GM12878 (cell line): ENCODE data around the gene DUSP22. TPM values are rescaled to one million over a fixed set of nuclear protein-coding genes. Genes with fewer than 3 reads are reported as not detected.

Experiments
- BHLHE40 ChIP-seq, 2 experiments: fragments of 450-650 bp in 1 of 2; IDR thresholded peaks; 2 replicates each; pipeline ENCODE4 v1.6.1; 2011 to 2017; ENCODE audit warnings: low read depth in 2 of 2, borderline replicate concordance in 1 of 2, improper control_type of control experiment in 1 of 2, low read length in 1 of 2, mild to moderate bottlenecking in 1 of 2
- BMI1 ChIP-seq: fragments of 450-650 bp; IDR thresholded peaks from 2 replicates; pipeline ENCODE4 v1.6.1; 2016; ENCODE audit warnings: mild to moderate bottlenecking, moderate library complexity, borderline replicate concordance
- CBFB ChIP-seq: IDR thresholded peaks from 2 replicates; pipeline ENCODE4 v1.6.1; 2016; ENCODE audit warnings: antibody characterized with exemption, low read depth
- CEBPB ChIP-seq, 2 experiments: fragments of 150-350 bp in 1 of 2; IDR thresholded peaks; 2 replicates each; pipeline ENCODE4 v1.6.1; 2012 to 2014; ENCODE audit warnings: low read depth in 2 of 2, low read length in 2 of 2, borderline replicate concordance in 1 of 2, inconsistent platforms in 1 of 2
- CEBPZ ChIP-seq: fragments of 150-350 bp; IDR thresholded peaks from 2 replicates; pipeline ENCODE4 v1.6.1; 2016; ENCODE audit warnings: low read depth, low read length
- CHD1 ChIP-seq: IDR thresholded peaks from 2 replicates; pipeline ENCODE4 v1.6.1; 2012; ENCODE audit warnings: low read depth, low read length, improper control_type of control experiment
- CTCF ChIP-seq, 3 experiments: IDR thresholded peaks in 2 of 3; conservative IDR thresholded peaks in 1 of 3; 2 replicates each; pipeline ENCODE4 v1.5.1; 2011; ENCODE audit warnings: low read depth in 3 of 3, low read length in 3 of 3, mild to moderate bottlenecking in 3 of 3, control low read depth in 2 of 3, moderate library complexity in 2 of 3, inconsistent platforms in 1 of 3, mixed read lengths in 1 of 3; ENCODE audit not compliant: control insufficient read depth in 2 of 3, insufficient read depth in 1 of 3; ENCODE audit errors: extremely low read depth in 1 of 3
- ELK1 ChIP-seq: IDR thresholded peaks from 2 replicates; pipeline ENCODE4 v1.6.1; 2012; ENCODE audit warnings: low read depth, low read length, improper control_type of control experiment
- FOXM1 ChIP-seq: IDR thresholded peaks from 2 replicates; pipeline ENCODE4 v1.6.1; 2012; ENCODE audit warnings: low read depth, mild to moderate bottlenecking, inconsistent platforms, low read length, moderate library complexity
- HDAC2 ChIP-seq: fragments of 200-600 bp; sonication (generic); IDR thresholded peaks from 2 replicates; pipeline ENCODE4 v1.6.1; 2017
- HSF1 ChIP-seq: fragments of 150-350 bp; IDR thresholded peaks from 2 replicates; pipeline ENCODE4 v1.6.1; 2014; ENCODE audit warnings: mild to moderate bottlenecking, low read depth, low read length
- IKZF2 ChIP-seq, 2 experiments: fragments of 450-650 bp; IDR thresholded peaks; 2 replicates each; pipeline ENCODE4 v1.6.1; 2017; ENCODE audit warnings: mild to moderate bottlenecking in 2 of 2, moderate library complexity in 2 of 2
- MEF2A ChIP-seq: IDR thresholded peaks from 2 replicates; pipeline ENCODE4 v1.6.1; 2011; ENCODE audit warnings: low read depth, mild to moderate bottlenecking, low read length, moderate library complexity; ENCODE audit not compliant: insufficient read depth
- MEF2B ChIP-seq: fragments of 450-650 bp; IDR thresholded peaks from 2 replicates; pipeline ENCODE4 v1.6.1; 2018; ENCODE audit warnings: mild to moderate bottlenecking, moderate library complexity; ENCODE audit not compliant: partially characterized antibody, poor library complexity, severe bottlenecking
- NBN ChIP-seq: fragments of 450-650 bp; IDR thresholded peaks from 2 replicates; pipeline ENCODE4 v1.6.1; 2016
- NR2F1 ChIP-seq: fragments of 450-650 bp; conservative IDR thresholded peaks from 2 replicates; pipeline ENCODE4 v1.6.1; 2017; ENCODE audit warnings: mild to moderate bottlenecking
- RAD21 ChIP-seq: IDR thresholded peaks from 2 replicates; pipeline ENCODE4 v1.6.1; 2011; ENCODE audit warnings: mild to moderate bottlenecking, low read depth, low read length, moderate library complexity; ENCODE audit not compliant: insufficient read depth
- RFX5 ChIP-seq: IDR thresholded peaks from 2 replicates; pipeline ENCODE4 v1.6.1; 2011; ENCODE audit warnings: low read depth, low read length, improper control_type of control experiment
- SIX5 ChIP-seq: IDR thresholded peaks from 2 replicates; pipeline ENCODE4 v1.6.1; 2011; ENCODE audit warnings: mild to moderate bottlenecking, low read depth, low read length, moderate library complexity; ENCODE audit not compliant: severe bottlenecking
- SMAD5 ChIP-seq: IDR thresholded peaks from 2 replicates; pipeline ENCODE4 v1.6.1; 2016; ENCODE audit warnings: antibody characterized with exemption, low read depth
- TBL1XR1 ChIP-seq: IDR thresholded peaks from 2 replicates; pipeline ENCODE4 v1.6.1; 2012; ENCODE audit warnings: low read depth, low read length, improper control_type of control experiment
- TCF12 ChIP-seq: IDR thresholded peaks from 2 replicates; pipeline ENCODE4 v1.6.1; 2011; ENCODE audit warnings: low read depth, mild to moderate bottlenecking, low read length
- YBX1 ChIP-seq: fragments of 450-650 bp; IDR thresholded peaks from 2 replicates; pipeline ENCODE4 v1.6.1; 2016; ENCODE audit warnings: antibody characterized with exemption
- ZBED1 ChIP-seq: IDR thresholded peaks from 2 replicates; pipeline ENCODE4 v1.6.1; 2016; ENCODE audit warnings: borderline replicate concordance
- ZNF24 ChIP-seq: fragments of 450-650 bp; IDR thresholded peaks from 2 replicates; pipeline ENCODE4 v1.6.1; 2017; ENCODE audit warnings: antibody characterized with exemption, mild to moderate bottlenecking
- ZZZ3 ChIP-seq: IDR thresholded peaks from 2 replicates; pipeline ENCODE4 v1.6.1; 2011; ENCODE audit warnings: low read depth; ENCODE audit not compliant: control insufficient read depth, insufficient read length
- polyA plus RNA-seq, 11 experiments: library from polyadenylated mRNA; depleted of rRNA in 4 of 11; unstranded in 6 of 11; stranded (reverse) in 5 of 11; fragments of >200 nt; fragmentation: Nextera tagmentation in 4 of 11; fragmentation: Illumina TruSeq in 1 of 11; extraction: Ambion mirVana in 4 of 11; extraction: Trizol in 1 of 11; gene quantifications; 1 replicate in 1 of 11; 2 replicates in 10 of 11; pipeline versions ENCODE4 v1.2.1 to v1.2.3, GENCODE V29; 2011 to 2016; ENCODE audit warnings: inconsistent platforms in 2 of 11, missing spikeins in 2 of 11, low read depth in 1 of 11
- total RNA-seq, 4 experiments: library from RNA; depleted of rRNA in 3 of 4; stranded (reverse); fragments of >200 nt in 3 of 4; fragmentation: Illumina TruSeq in 1 of 4; extraction: Trizol in 1 of 4; gene quantifications; 2 replicates each; pipeline versions ENCODE4 v1.2.1 to v1.2.3, GENCODE V29; 2013 to 2021

Gene DUSP22
- total and polyA plus RNA-seq, 10 of the 15 experiments (the other 5 are each of a cell fraction or from before 2014, with no cell fraction given), result 78.9 to 156 (median 107) TPM

- no peak for TF ChIP-seq SIX5
- no peak for TF ChIP-seq BMI1
- no peak for TF ChIP-seq RFX5
- no peak for TF ChIP-seq NBN
- peak; percentile 47; the same call in 1 of the 2 replicates for TF ChIP-seq TBL1XR1
- 0 out of 2 replicates have a peak, but pooled peaks have one; percentile 55 for TF ChIP-seq MEF2A
- no peak for TF ChIP-seq BHLHE40 (IDR thresholded peaks at IDR 0.05; ENCODE audit: borderline replicate concordance in 1 of 2, low read depth in 2 of 2, low read length in 1 of 2)
- TF ChIP-seq CEBPZ, result no peak
- no peak for TF ChIP-seq HDAC2
- no peak for TF ChIP-seq ELK1
- no peak for TF ChIP-seq SMAD5
- peak; percentile 58; the same call in 1 of the 2 replicates for TF ChIP-seq CBFB
- peak; percentile 59; the same call in 1 of the 2 replicates for TF ChIP-seq ZBED1
- TF ChIP-seq CTCF (IDR thresholded peaks at IDR 0.05 in 2 of 3, conservative IDR thresholded peaks at IDR 0.05 in 1 of 3; ENCODE audit: control insufficient read depth in 2 of 3, extremely low read depth in 1 of 3, insufficient read depth in 1 of 3, low read depth in 3 of 3, low read length in 3 of 3), result no peak
- TF ChIP-seq TCF12, result no peak
- no peak for TF ChIP-seq CHD1
- TF ChIP-seq MEF2B, result peak; percentile 49
- TF ChIP-seq IKZF2 (IDR thresholded peaks at IDR 0.05), result peak; percentile 62 to 73; a peak in 2 of 4 replicates
- TF ChIP-seq RAD21, result no peak
- TF ChIP-seq ZZZ3, result no peak
- TF ChIP-seq FOXM1, result peak; percentile 84; the same call in 1 of the 2 replicates
- no peak for TF ChIP-seq ZNF24
- no peak for TF ChIP-seq NR2F1
- no peak for TF ChIP-seq YBX1
- no peak for TF ChIP-seq CEBPB (IDR thresholded peaks at IDR 0.05; ENCODE audit: borderline replicate concordance in 1 of 2, low read depth in 2 of 2, low read length in 2 of 2)
- TF ChIP-seq HSF1, result no peak
Measured at GRCh38 chr6:250676-251075, 41.6 kb upstream of the DUSP22 start (continued).
